HAP-1 (cell line): ENCODE data around the gene MAGI2.
A peak's percentile ranks its signal among the peaks of the same experiment; 100 is the strongest.
"Not testable (repeated sequence)": the region's sequence is repeated elsewhere in the genome, so short reads cannot be mapped to it uniquely, and the experiment has no call there.

Experiments used
- DNase-seq, 2 experiments: peaks; one replicate each; pipeline ENCODE4 v3.0.0-alpha.2; 2016 to 2020; ENCODE audit warnings: low spot score in 2 of 2
- H3K27me3 ChIP-seq: fragments of 250-450 bp; sonication (Bioruptor Pico); 2 replicates; pipeline ENCODE4 v1.5.1; 2020; ENCODE audit warnings: low read depth, mild to moderate bottlenecking, moderate library complexity
- H3K36me3 ChIP-seq: fragments of 250-450 bp; sonication (Bioruptor Pico); replicated peaks from 2 replicates; pipeline ENCODE4 v1.5.1; 2020; ENCODE audit warnings: mild to moderate bottlenecking
- H3K4me1 ChIP-seq: fragments of 250-450 bp; sonication (Bioruptor Pico); 2 replicates; pipeline ENCODE4 v1.5.1; 2020; ENCODE audit warnings: mild to moderate bottlenecking
- H3K4me3 ChIP-seq: fragments of 250-450 bp; sonication (Bioruptor Pico); 2 replicates; pipeline ENCODE4 v1.5.1; 2020; ENCODE audit warnings: mild to moderate bottlenecking, moderate library complexity
- H3K9me3 ChIP-seq: fragments of 250-450 bp; sonication (Bioruptor Pico); 2 replicates; pipeline ENCODE4 v1.5.1; 2020; ENCODE audit warnings: mild to moderate bottlenecking, moderate library complexity
- in situ Hi-C: fragments of 300-500 bp; cut with MboI; formaldehyde crosslinking; loops from 3 replicates; pipeline ENCODE4 v1.14.3; 2020; ENCODE audit warnings: low sequenced_read_pairs, inconsistent platforms, mixed read lengths

MAGI2 gene

GRCh38 chr7:79090543-79090942 lies 362.9 kb downstream of the MAGI2 start:
- H3K4me3 ChIP-seq = no peak overlapping the region
- no peaks in the 10 kb centered on the region for H3K36me3 ChIP-seq
- in situ Hi-C loops = no loop called here
- no peaks in the 10 kb centered on the region for H3K9me3 ChIP-seq
- no peak for DNase-seq
- no peaks in the 10 kb centered on the region for H3K4me1 ChIP-seq
- no peaks in the 10 kb centered on the region for H3K27me3 ChIP-seq

DNA sequence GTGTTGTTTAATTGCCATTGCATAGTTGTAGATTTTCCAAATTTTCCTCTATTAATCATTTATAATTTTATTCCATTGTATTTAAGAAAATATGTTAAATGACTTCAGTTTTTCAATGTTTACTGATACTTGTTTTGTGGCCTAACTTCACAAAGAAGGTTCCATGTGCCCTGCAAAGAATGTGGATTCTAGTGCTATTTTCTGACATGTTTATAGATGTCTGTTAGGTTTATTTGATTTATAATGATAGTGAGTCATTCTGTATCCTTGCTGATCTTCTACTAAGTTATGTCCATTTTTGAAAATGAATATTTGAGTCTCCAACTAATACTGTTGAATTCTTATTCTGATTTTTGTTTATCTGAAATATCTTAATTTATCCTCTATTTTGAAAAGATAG lies 369.0 kb downstream of the MAGI2 start:
- Histone ChIP-seq H3K27me3 (no peaks in the 10 kb centered on the region), H3K36me3 (no peaks in the 10 kb centered on the region), H3K4me1 (no peaks in the 10 kb centered on the region), H3K9me3 (no peaks in the 10 kb centered on the region), H3K4me3 (no peak overlapping the region)
- no peak for DNase-seq
- in situ Hi-C loops = no loop called here

DNA sequence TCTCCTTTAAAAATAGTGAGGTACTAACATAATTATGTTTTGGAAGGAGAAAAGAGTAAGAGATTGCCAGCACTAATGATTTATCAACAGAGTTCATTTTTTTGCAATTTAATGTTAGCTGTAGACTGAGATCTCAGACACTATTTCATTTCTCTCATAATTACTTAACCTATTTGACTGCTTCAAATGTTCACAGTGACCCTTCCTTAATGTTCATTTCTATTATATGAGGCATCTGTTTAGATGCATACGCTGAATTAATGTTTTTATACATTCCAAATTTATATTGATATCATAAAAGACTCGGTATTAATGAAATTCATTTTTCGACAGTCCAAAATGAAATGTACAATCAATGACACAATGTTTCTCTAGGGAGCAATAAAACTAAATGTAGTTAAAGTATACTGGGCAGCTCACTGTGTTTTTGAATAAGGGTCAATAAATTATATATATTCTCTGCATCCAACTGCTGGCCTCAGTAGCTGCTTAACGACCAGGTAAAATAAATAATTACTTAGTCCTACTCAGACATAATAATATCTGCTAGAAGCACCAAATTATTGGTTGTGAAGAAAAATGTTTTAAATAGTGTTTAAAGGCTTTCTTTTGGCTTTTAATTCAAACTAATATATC lies 373.4 kb downstream of the MAGI2 start:
- in situ Hi-C loops = no loop called here

DNA sequence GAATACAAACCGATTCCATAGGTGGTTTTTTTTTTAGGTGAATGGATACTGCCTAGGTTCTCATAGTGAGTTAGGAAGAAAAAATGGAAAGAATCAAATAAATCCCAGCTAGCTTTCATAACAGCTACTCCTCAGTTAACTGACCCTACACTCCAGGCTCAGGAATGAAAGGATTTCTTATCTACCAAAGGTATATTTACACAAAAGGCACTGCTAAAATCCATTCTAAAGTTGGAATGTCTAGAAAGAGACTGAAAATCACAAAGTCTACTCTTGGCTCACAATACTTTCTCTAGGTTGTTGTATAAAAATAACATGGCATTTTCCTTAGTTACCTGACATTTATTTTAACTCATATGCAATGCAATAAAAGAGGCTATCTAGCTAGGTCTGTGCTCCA lies 375.2 kb downstream of the MAGI2 start:
- no peaks in the 10 kb centered on the region for H3K27me3 ChIP-seq
- H3K4me1 ChIP-seq = no peaks in the 10 kb centered on the region; the same call in 1 of the 2 replicates
- no peaks in the 10 kb centered on the region for H3K36me3 ChIP-seq
- no peak overlapping the region for H3K4me3 ChIP-seq
- no peaks in the 10 kb centered on the region for H3K9me3 ChIP-seq
- in situ Hi-C loops = no loop called here
- no peak for DNase-seq

More for the DNA sequence above, 373.4 kb downstream of the MAGI2 start:
- H3K9me3 ChIP-seq = no peaks in the 10 kb centered on the region
- H3K36me3 ChIP-seq = no peaks in the 10 kb centered on the region
- H3K4me3 ChIP-seq = no peak overlapping the region
- DNase-seq = no peak
- H3K4me1 ChIP-seq = no peaks in the 10 kb centered on the region
- H3K27me3 ChIP-seq = no peaks in the 10 kb centered on the region

DNA sequence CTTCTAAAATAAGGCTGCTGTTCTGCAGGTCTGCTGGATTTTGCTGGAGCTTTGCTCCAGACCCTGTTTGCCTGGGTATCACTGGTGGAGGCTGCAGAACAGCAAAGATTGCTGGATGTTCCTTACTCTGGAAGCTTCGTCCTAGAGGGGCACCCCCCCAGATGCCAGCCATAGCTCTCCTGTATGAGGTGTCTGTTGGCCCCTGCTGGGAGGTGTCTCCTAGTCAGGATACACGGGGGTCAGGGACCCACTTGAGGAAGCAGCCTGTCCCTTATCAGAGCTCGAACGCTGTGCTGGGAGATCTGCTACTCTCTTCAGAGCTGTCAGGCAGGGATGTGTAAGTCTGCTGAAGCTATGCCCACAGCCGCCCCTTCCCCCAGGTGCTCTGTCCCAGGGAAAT lies 382.3 kb downstream of the MAGI2 start:
- H3K9me3 ChIP-seq, H3K36me3 ChIP-seq, DNase-seq, in situ Hi-C loops, H3K4me1 ChIP-seq, H3K27me3 ChIP-seq, H3K4me3 ChIP-seq: not testable (repeated sequence)

- DNase-seq = no peak
- Histone ChIP-seq H3K9me3 (no peaks in the 10 kb centered on the region), H3K27me3 (no peaks in the 10 kb centered on the region), H3K36me3 (no peaks in the 10 kb centered on the region), H3K4me1 (no peaks in the 10 kb centered on the region), H3K4me3 (no peak overlapping the region)
- in situ Hi-C loops = no loop called here
Observed at GRCh38 chr7:79064187-79064823, 389.2 kb downstream of the MAGI2 start.

DNA sequence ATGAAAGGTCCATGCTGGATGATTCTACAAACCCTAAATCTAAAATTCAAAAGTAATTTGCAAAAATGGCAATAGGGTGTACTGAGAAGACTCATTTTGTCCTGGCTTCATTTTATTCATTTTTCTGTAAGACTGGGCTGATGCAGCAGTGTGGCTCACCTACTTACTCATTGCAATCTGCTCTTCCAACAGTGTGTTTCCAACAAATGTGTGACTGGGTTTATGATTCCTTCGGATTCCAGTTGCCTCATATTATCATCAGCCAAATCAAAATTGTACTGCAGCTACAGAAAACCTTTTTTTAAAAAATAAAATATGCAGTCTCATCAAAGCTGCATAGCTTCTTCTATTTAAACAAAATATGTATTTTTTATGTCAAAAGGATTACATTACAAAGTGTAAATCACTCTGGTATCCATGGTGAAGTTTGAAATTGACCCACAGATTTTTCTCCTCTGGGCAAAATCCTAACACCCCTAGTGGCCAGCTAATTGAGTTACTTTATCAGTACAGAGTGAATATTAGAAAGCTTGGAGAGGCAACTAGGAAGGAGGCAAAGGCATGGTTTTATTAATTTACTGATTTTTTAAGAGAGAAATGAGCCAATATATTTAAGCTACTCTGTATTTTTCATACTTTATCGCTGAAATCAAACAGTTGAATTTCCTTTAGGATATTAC lies 390.3 kb downstream of the MAGI2 start:
- no peak for DNase-seq
- in situ Hi-C loops = no loop called here

GRCh38 chr7:79060498-79060897 lies 393.0 kb downstream of the MAGI2 start:
- no peaks in the 10 kb centered on the region for H3K27me3 ChIP-seq
- no peak overlapping the region for H3K4me3 ChIP-seq
- no peaks in the 10 kb centered on the region for H3K9me3 ChIP-seq
- no peak for DNase-seq
- H3K36me3 ChIP-seq = no peaks in the 10 kb centered on the region
- H3K4me1 ChIP-seq = no peaks in the 10 kb centered on the region
- in situ Hi-C loops = no loop called here

More for the DNA sequence above, 390.3 kb downstream of the MAGI2 start:
- Histone ChIP-seq H3K4me3 (no peak overlapping the region), H3K4me1 (no peaks in the 10 kb centered on the region), H3K9me3 (no peaks in the 10 kb centered on the region), H3K27me3 (no peaks in the 10 kb centered on the region), H3K36me3 (no peaks in the 10 kb centered on the region)

GRCh38 chr7:79055722-79056415 lies 397.6 kb downstream of the MAGI2 start:
- DNase-seq = no peak
- Histone ChIP-seq H3K9me3 (no peaks in the 10 kb centered on the region), H3K4me1 (peaks cover 3% of the 10 kb centered on the region; the same call in 1 of the 2 replicates), H3K27me3 (no peaks in the 10 kb centered on the region), H3K4me3 (no peak overlapping the region), H3K36me3 (no peaks in the 10 kb centered on the region)
- in situ Hi-C loops = no loop called here

- no peak for DNase-seq
- Histone ChIP-seq H3K9me3 (no peaks in the 10 kb centered on the region), H3K4me1 (peaks cover 8% of the 10 kb centered on the region; the same call in 1 of the 2 replicates), H3K4me3 (no peak overlapping the region), H3K36me3 (no peaks in the 10 kb centered on the region), H3K27me3 (no peaks in the 10 kb centered on the region)
- in situ Hi-C loops = no loop called here
Observed at GRCh38 chr7:79051915-79052314, 401.6 kb downstream of the MAGI2 start.

- in situ Hi-C loops = no loop called here
- DNase-seq = peak; percentile 73 to 88
- H3K4me1 ChIP-seq = peaks cover 8% of the 10 kb centered on the region; the same call in 1 of the 2 replicates
- H3K27me3 ChIP-seq = no peaks in the 10 kb centered on the region
- no peaks in the 10 kb centered on the region for H3K9me3 ChIP-seq
- H3K36me3 ChIP-seq = no peaks in the 10 kb centered on the region
- no peak overlapping the region for H3K4me3 ChIP-seq
Observed at GRCh38 chr7:79050603-79051002, 402.9 kb downstream of the MAGI2 start.

- Histone ChIP-seq H3K4me3 (no peak overlapping the region), H3K27me3 (no peaks in the 10 kb centered on the region), H3K9me3 (no peaks in the 10 kb centered on the region), H3K36me3 (no peaks in the 10 kb centered on the region), H3K4me1 (peaks cover 7% of the 10 kb centered on the region; the same call in 1 of the 2 replicates)
- no peak for DNase-seq
- in situ Hi-C loops = no loop called here
Observed at GRCh38 chr7:79046061-79046460, 407.4 kb downstream of the MAGI2 start.

DNA sequence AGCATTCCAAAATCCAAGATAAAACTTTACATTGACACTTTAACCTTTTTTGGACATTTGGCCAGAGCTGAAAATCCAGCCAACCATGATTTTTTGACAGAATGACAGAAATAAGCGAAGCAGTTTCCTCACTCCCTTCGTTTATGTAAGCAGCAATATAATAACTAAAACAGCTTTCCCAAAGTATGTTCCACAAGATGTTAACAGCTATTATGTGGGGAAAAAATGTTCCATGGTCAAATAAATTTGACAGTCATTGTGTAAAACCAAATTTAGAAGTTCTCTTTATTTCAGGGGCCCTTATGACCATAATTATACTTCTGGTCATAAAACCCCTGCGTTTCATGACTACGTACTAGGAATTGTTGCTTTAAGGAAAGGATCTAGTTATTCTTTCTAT lies 416.5 kb downstream of the MAGI2 start:
- no peaks in the 10 kb centered on the region for H3K36me3 ChIP-seq
- H3K9me3 ChIP-seq = no peaks in the 10 kb centered on the region
- no peaks in the 10 kb centered on the region for H3K27me3 ChIP-seq
- no peaks in the 10 kb centered on the region for H3K4me1 ChIP-seq
- no peak overlapping the region for H3K4me3 ChIP-seq
- in situ Hi-C loops = no loop called here
- no peak for DNase-seq

DNA sequence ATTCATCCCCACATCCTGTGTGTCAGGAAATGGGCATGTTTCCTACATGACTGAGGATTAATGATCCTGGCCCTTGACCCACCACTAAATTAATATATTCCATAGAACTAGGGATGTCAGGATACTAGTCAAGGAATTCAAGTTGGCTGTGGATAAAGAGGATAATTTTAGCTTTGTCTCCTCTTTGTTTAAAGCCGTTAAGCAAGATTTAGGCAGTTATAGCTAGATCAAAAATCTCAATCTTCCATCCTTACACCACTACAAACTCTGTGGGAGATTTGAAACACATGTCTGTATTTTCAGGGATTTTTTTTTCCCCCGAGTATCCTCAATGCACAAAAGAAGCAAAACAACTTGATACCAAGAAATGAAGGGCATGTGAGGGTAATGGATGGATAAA lies 417.1 kb downstream of the MAGI2 start:
- in situ Hi-C loops = no loop called here
- DNase-seq = no peak
- Histone ChIP-seq H3K36me3 (no peaks in the 10 kb centered on the region), H3K9me3 (no peaks in the 10 kb centered on the region), H3K4me1 (no peaks in the 10 kb centered on the region), H3K4me3 (no peak overlapping the region), H3K27me3 (no peaks in the 10 kb centered on the region)
